Activated CD8-positive, alpha-beta T cell treated with anti-CD3 and anti-CD28 coated beads, Interleukin-2, amount 10 ng/mL, durations not matched to agents 7 days and 5 days (primary cell): Measurements from ENCODE around the gene ACE. TPM values are rescaled to one million over a fixed set of nuclear protein-coding genes. Genes with fewer than 3 reads are reported as not detected.

Source experiments
- ATAC-seq: fragments of 150-1000 bp; cut with Tn5 transposase; one replicate; pipeline ENCODE4 v1.10.0; 2021; ENCODE audit warnings: moderate library complexity
- CTCF ChIA-PET: fragments of 350-600 bp; sonication (Branson Sonifier 250); formaldehyde crosslinking; loops from one replicate; lab custom pipeline; 2021; ENCODE audit warnings: antibody characterized with exemption; lab: Charles Lee
- POLR2A ChIA-PET: fragments of 350-600 bp; sonication (Branson Sonifier 250); formaldehyde crosslinking; loops from one replicate; lab custom pipeline; 2021; ENCODE audit warnings: antibody characterized with exemption; lab: Charles Lee
- DNase-seq: peaks from one replicate; pipeline ENCODE4 v3.0.0-alpha.2; 2020
- H3K27ac Mint-ChIP-seq: one replicate; pipeline ENCODE4 v1.8.0; 2021; ENCODE audit warnings: mild to moderate bottlenecking, mixed read lengths
- H3K27me3 Mint-ChIP-seq: one replicate; pipeline ENCODE4 v1.8.0; 2021; ENCODE audit warnings: low read depth, mixed read lengths
- H3K36me3 Mint-ChIP-seq: one replicate; pipeline ENCODE4 v1.8.0; 2021; ENCODE audit warnings: low read depth, mixed read lengths
- H3K4me1 Mint-ChIP-seq: one replicate; pipeline ENCODE4 v1.8.0; 2021; ENCODE audit warnings: low read depth, mixed read lengths
- H3K4me3 Mint-ChIP-seq: one replicate; pipeline ENCODE4 v1.8.0; 2021; ENCODE audit warnings: mild to moderate bottlenecking, mixed read lengths
- H3K9me3 Mint-ChIP-seq: one replicate; pipeline ENCODE4 v1.8.0; 2022; ENCODE audit warnings: mixed read lengths; ENCODE audit not compliant: insufficient read depth
- total RNA-seq, 2 experiments: library from RNA; stranded (reverse); gene quantifications; one replicate each; pipeline ENCODE4 v1.2.3, GENCODE V29; 2021

Gene ACE
- total RNA-seq, 2 experiments from 2014 or later, result 0.18 TPM; not detected in 1

DNA sequence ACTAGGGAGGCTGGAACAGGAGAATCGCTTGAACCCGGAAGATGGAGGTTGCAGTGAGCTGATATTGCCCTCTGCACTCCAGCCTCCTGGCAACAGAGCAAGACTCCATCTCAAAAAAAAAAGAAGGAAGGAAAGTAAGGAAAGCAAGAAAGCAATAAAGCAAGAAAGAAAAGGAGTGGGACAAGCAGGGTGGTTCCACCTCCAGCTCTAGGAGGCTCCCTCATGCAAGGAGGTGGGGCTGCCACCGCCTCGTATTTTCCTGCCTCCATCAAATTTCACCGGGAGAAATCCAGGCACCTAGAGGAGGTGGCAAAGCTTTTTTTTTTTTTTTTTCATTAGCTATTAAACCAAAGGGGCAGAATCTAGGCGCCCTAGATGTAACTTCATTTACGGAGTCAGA is 31.8 kb upstream of the ACE start:
- DNase-seq, result no peak
- Mint-ChIP-seq H3K36me3 (no peaks in the 10 kb centered on the region), H3K9me3 (no peaks in the 10 kb centered on the region), H3K4me1 (peaks cover 34% of the 10 kb centered on the region), H3K4me3 (peak overlapping the region; percentile 52), H3K27ac (no peak overlapping the region), H3K27me3 (peaks cover 18% of the 10 kb centered on the region)
- ChIA-PET CTCF (interaction anchor here (0.9 to 3.8 kb wide), 11 partner anchors 9 to 177 kb away, joined by 3 to 20 read pairs (median 3); partner anchors contain the start of gene MAP3K3), POLR2A (no interaction called here)
- no peak for ATAC-seq

- ATAC-seq, result peak; percentile 30
- POLR2A ChIA-PET, result no interaction called here
- Mint-ChIP-seq H3K27me3 (peaks cover 18% of the 10 kb centered on the region), H3K4me1 (peaks cover 33% of the 10 kb centered on the region), H3K36me3 (no peaks in the 10 kb centered on the region), H3K27ac (no peak overlapping the region), H3K4me3 (peak overlapping the region; percentile 22), H3K9me3 (no peaks in the 10 kb centered on the region)
- CTCF ChIA-PET, result interaction anchor here (1.1 to 3.8 kb wide), 6 partner anchors 10 to 167 kb away, joined by 3 to 20 read pairs (median 7); no protein-coding TSS in a partner anchor
- DNase-seq, result no peak
Observed at GRCh38 chr17:63445571-63445953, 31.3 kb upstream of the ACE start.

DNA sequence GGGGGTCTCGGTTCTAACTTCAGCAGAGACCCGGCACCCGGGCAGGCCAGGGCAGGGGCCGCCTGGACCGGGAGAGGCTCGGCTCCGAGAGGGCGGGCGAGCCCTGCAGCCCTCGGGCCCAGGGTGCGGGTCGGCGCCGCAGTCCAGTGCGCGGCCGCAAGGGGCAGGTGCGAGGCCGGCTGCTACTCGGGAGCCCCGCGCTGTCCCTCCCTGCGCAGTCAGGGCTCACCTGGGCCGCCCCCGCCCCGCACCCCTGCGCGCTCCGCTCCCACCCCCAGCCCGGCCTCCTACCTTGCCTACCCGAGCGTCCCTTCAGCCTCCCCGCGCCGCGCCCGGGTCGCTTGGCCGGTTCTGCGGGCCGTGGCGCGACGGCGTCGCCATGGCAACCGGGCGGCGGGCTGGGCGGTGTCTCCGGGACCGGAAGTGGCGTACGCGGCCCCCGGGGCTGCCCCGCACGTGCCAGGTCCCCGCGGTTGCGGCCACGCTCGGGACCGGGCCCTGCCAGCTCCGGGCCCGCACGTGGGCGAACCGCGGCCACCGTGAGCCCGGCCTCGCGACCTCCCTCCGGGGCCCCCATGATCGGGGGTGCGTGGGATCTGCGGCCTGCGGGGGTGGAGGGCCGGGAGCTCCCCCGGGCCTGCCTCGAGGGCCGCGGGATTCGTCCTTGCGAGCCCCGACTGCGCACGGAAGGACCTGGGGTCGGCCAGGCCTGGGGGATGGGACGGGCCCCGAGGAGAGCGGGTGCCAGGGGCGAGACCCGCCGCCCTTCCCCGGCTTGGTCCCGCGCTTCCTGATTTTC is 30.7 kb upstream of the ACE start, which contains the start of gene CYB561:
CYB561 (minus strand) TSS at position 353 of the 799 bp plus-strand sequence. CDS start 8,759 bp downstream, outside the sequence.
- POLR2A ChIA-PET, result no interaction called here
- peaks cover 18% of the 10 kb centered on the region for H3K27me3 Mint-ChIP-seq
- ATAC-seq (peak; percentile 73), DNase-seq (peak; percentile 61)
- CTCF ChIA-PET, result interaction anchor here (1.1 to 1.7 kb wide), 7 partner anchors 10 to 167 kb away, joined by 3 to 7 read pairs (median 5); no protein-coding TSS in a partner anchor
- H3K36me3 Mint-ChIP-seq, result no peaks in the 10 kb centered on the region
- H3K4me3 Mint-ChIP-seq, result peak within 1 kb of the TSS; percentile 52
- no peaks in the 10 kb centered on the region for H3K9me3 Mint-ChIP-seq
- peak within 1 kb of the TSS; percentile 46 for H3K27ac Mint-ChIP-seq
- peaks cover 29% of the 10 kb centered on the region for H3K4me1 Mint-ChIP-seq

DNA sequence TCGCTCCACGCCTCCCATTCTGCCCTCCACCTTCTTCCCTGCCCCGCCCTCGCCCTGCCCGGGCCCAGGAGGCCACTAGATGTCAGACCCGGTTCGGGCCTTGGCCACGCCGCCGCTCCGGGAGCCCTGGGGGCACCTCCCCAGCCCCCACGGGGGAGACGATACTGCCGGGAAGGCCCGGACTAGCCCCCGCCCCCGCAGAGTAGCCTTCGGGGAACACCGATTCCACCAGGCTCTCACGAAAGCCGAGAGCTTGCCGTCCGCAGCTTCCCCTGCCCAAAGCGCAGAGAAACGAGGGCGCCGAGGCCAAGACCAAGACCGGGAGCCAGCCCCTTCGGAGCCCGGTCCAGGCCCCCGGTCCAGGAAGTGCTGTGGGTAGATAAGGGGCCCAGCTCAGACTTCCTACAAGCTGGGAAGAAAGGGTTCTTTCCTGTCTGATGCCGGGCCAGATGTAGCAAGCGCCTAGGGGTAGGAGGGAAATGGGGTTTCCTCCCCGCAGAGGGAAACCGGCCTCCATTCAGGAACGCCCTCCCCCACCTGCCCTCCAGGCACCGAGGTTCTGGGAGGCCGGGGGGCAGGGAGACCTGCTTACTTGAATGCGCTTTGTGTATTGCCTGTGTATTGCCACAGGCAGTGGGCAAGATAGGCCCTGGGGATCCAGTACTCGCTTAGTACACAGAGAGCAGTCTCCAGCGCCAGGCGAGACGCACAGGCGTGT is 29.9 kb upstream of the ACE start:
- Mint-ChIP-seq H3K36me3 (no peaks in the 10 kb centered on the region), H3K4me3 (peak overlapping the region; percentile 52), H3K4me1 (peaks cover 29% of the 10 kb centered on the region), H3K9me3 (no peaks in the 10 kb centered on the region), H3K27ac (peak overlapping the region; percentile 46), H3K27me3 (peaks cover 18% of the 10 kb centered on the region)
- DNase-seq (peak; percentile 40), ATAC-seq (peak; percentile 34)
- ChIA-PET CTCF (interaction anchor here (1.1 to 2.9 kb wide), 8 partner anchors 11 to 166 kb away, joined by 3 to 9 read pairs (median 5); no protein-coding TSS in a partner anchor), POLR2A (no interaction called here)

- no peaks in the 10 kb centered on the region for H3K9me3 Mint-ChIP-seq
- ATAC-seq (no peak), DNase-seq (no peak)
- peak overlapping the region; percentile 46 for H3K27ac Mint-ChIP-seq
- ChIA-PET POLR2A (no interaction called here), CTCF (interaction anchor here (1.1 to 2.9 kb wide), 9 partner anchors 12 to 165 kb away, joined by 3 to 9 read pairs (median 5); partner anchors contain the start of gene ACE)
- H3K36me3 Mint-ChIP-seq, result no peaks in the 10 kb centered on the region
- H3K27me3 Mint-ChIP-seq, result peaks cover 18% of the 10 kb centered on the region
- H3K4me3 Mint-ChIP-seq, result peak overlapping the region; percentile 52
- peaks cover 29% of the 10 kb centered on the region for H3K4me1 Mint-ChIP-seq
Observed at GRCh38 chr17:63447471-63448009, 29.3 kb upstream of the ACE start.

DNA sequence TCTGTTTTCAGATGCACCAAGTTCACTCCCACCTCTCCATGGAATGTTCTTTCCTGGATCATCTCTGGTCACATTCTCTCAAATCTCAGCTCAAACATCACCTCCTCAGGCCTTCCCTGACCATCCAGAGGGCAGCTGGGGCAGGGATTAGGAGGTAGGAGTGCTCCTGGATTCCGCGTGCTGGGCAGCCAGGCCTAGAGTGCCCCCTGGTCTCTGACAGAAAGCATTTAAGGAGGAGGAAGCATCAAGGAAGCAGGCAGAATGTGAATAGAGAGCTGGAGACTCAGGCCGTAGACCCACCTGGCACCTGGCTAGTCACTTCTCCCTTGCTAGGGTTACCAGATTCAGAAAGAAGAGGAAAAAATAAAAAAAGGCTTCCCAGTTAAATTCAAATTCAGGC is 28.2 kb upstream of the ACE start:
- H3K4me1 Mint-ChIP-seq, result peaks cover 29% of the 10 kb centered on the region
- H3K27me3 Mint-ChIP-seq, result peaks cover 18% of the 10 kb centered on the region
- H3K27ac Mint-ChIP-seq, result peak overlapping the region; percentile 28
- DNase-seq (no peak), ATAC-seq (no peak)
- no peak overlapping the region for H3K4me3 Mint-ChIP-seq
- ChIA-PET CTCF (interaction anchor here (1.3 to 2.9 kb wide), 3 partner anchors 23 to 163 kb away, joined by 4 to 9 read pairs (median 4); partner anchors contain the start of gene ACE), POLR2A (interaction anchor here (1.1 kb wide), 1 partner anchor 14 kb away, joined by 3 read pairs; no protein-coding TSS in a partner anchor)
- no peaks in the 10 kb centered on the region for H3K36me3 Mint-ChIP-seq
- no peaks in the 10 kb centered on the region for H3K9me3 Mint-ChIP-seq

- no peak for ATAC-seq
- Mint-ChIP-seq H3K4me3 (no peak overlapping the region), H3K4me1 (peaks cover 26% of the 10 kb centered on the region), H3K27me3 (peaks cover 6% of the 10 kb centered on the region), H3K36me3 (no peaks in the 10 kb centered on the region), H3K27ac (no peak overlapping the region), H3K9me3 (no peaks in the 10 kb centered on the region)
- no peak for DNase-seq
- ChIA-PET CTCF (interaction anchor here (0.9 to 1.1 kb wide), 2 partner anchors 19 to 25 kb away, joined by 3 read pairs; no protein-coding TSS in a partner anchor), POLR2A (no interaction called here)
Observed at GRCh38 chr17:63450551-63450950, 26.3 kb upstream of the ACE start.

DNA sequence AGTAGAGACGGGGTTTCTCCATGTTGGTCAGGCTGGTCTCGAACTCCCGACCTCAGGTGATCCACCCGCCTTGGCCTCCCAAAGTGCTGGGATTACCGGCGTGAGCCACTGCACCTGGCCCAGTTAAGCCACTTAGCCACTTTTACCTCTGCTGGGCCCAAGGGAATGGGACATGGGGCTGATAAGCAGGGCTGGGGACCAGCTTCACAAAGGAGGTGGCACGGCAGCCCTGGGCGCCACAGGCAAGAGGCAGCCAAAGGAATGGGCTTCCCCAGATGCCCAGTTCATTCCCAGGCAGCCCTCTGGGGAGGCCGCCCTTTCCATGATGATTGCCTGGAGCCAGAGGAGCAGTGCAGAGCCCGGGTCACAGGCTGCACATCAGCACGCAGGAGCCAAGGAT is 25.7 kb upstream of the ACE start:
- no peak for DNase-seq
- Mint-ChIP-seq H3K9me3 (no peaks in the 10 kb centered on the region), H3K4me1 (peaks cover 26% of the 10 kb centered on the region), H3K4me3 (no peak overlapping the region), H3K27me3 (peaks cover 6% of the 10 kb centered on the region), H3K36me3 (no peaks in the 10 kb centered on the region), H3K27ac (no peak overlapping the region)
- CTCF ChIA-PET, result interaction anchor here (0.9 kb wide), 1 partner anchor 25 kb away, joined by 3 read pairs; no protein-coding TSS in a partner anchor
- POLR2A ChIA-PET, result interaction anchor here (0.6 kb wide), 1 partner anchor 30 kb away, joined by 4 read pairs; no protein-coding TSS in a partner anchor
- ATAC-seq, result no peak

- Mint-ChIP-seq H3K4me1 (peaks cover 20% of the 10 kb centered on the region), H3K27me3 (peaks cover 6% of the 10 kb centered on the region), H3K4me3 (no peak overlapping the region), H3K27ac (no peak overlapping the region), H3K9me3 (no peaks in the 10 kb centered on the region), H3K36me3 (no peaks in the 10 kb centered on the region)
- DNase-seq, result no peak
- ATAC-seq, result no peak
- ChIA-PET POLR2A (no interaction called here), CTCF (interaction anchor here (1.6 to 3.8 kb wide), 3 partner anchors 12 to 27 kb away, joined by 5 to 18 read pairs (median 9); no protein-coding TSS in a partner anchor)
Observed at GRCh38 chr17:63452046-63452961, 24.6 kb upstream of the ACE start.

GRCh38 chr17:63452962-63453551 is 23.8 kb upstream of the ACE start:
- POLR2A ChIA-PET, result no interaction called here
- H3K9me3 Mint-ChIP-seq, result no peaks in the 10 kb centered on the region

More at GRCh38 chr17:63452962-63453551, 23.8 kb upstream of the ACE start:
- no peak for ATAC-seq
- Mint-ChIP-seq H3K4me1 (peaks cover 15% of the 10 kb centered on the region), H3K36me3 (no peaks in the 10 kb centered on the region), H3K27ac (no peak overlapping the region), H3K27me3 (peaks cover 6% of the 10 kb centered on the region), H3K4me3 (no peak overlapping the region)
- CTCF ChIA-PET, result interaction anchor here (1.1 to 3.8 kb wide), 4 partner anchors 8 to 27 kb away, joined by 3 to 18 read pairs (median 7); no protein-coding TSS in a partner anchor
- DNase-seq, result no peak
